Measurements from ENCODE around the gene KAT6B.

DNA sequence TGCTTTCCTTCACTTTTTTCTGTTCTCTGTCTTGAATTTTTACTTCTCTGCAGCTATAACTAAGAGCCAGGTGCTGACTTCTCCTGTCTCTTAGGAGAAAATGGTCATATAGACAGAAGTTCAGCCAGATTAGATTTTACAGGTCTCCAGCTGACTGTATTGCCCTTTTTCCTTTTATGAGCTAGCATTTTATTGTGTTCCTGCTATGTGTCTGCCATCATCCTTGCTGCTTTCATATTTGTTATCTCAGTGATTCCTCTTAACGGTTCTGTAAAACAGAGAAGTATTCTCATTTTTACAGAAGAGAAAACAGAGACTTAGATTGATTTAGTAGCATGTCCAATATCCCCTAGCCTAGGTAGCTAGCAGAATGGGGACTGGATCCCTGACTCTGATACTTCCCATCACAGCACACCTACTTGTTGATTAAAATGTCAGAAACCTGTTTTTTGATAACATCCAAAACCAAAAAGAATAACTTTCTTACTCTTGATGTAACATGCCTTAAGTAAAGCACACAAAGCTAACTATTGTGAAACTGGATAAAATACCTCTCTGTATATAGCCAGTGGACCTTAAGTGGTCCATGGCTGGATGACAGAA lies 5.2 kb downstream of the KAT6B start:
- TF ChIP-seq CTCF (IDR thresholded peaks at IDR 0.05): no peak
- TF ChIP-seq EZH2 (IDR thresholded peaks at IDR 0.05): no peak
- TF ChIP-seq EZH2phosphoT487 (IDR thresholded peaks at IDR 0.05): no peak

Measured in neural progenitor cell (in vitro differentiated cells).